NB4 (cell line): Measurements from ENCODE around the gene LUZP2.

ENCODE experiments used
- CTCF ChIP-seq: IDR thresholded peaks from one replicate; pipeline ENCODE4 v1.5.1; 2012; ENCODE audit warnings: low read depth, low read length
- MAX ChIP-seq: IDR thresholded peaks from 2 replicates; pipeline ENCODE4 v1.6.1; 2011; ENCODE audit warnings: low read depth, low read length
- MYC ChIP-seq: IDR thresholded peaks from 2 replicates; pipeline ENCODE4 v1.6.1; 2011; ENCODE audit warnings: low read depth, low read length
- POLR2A ChIP-seq: IDR thresholded peaks from 2 replicates; pipeline ENCODE4 v1.6.1; 2011; ENCODE audit warnings: mild to moderate bottlenecking; ENCODE audit not compliant: insufficient read length; ENCODE audit errors: extremely low read depth

GRCh38 chr11:25068451-25068850, 571.6 kb downstream of the LUZP2 start:
- TF ChIP-seq MAX (no peak), POLR2A (no peak), CTCF (no peak), MYC (no peak)
